Naive thymus-derived CD4-positive, alpha-beta T cell (primary cell): Measurements from ENCODE around the gene TMEM101. TPM values are rescaled to one million over a fixed set of nuclear protein-coding genes. Genes with fewer than 3 reads are reported as not detected.
"Not testable (repeated sequence)": the region's sequence is repeated elsewhere in the genome, so short reads cannot be mapped to it uniquely, and the experiment has no call there.

ENCODE experiments used
- ATAC-seq: fragments of 150-1000 bp; cut with Tn5 transposase; 2 replicates; pipeline ENCODE4 v1.10.0; 2021; ENCODE audit warnings: mild to moderate bottlenecking, moderate library complexity
- CTCF ChIA-PET: fragments of 350-600 bp; sonication (Branson Sonifier 250); formaldehyde crosslinking; loops from one replicate; lab custom pipeline; 2021; ENCODE audit warnings: antibody characterized with exemption; lab: Charles Lee
- POLR2A ChIA-PET: fragments of 350-600 bp; sonication (Branson Sonifier 250); formaldehyde crosslinking; loops from one replicate; lab custom pipeline; 2021; ENCODE audit warnings: antibody characterized with exemption, inconsistent platforms; lab: Charles Lee
- DNase-seq, 9 donors: peaks; one replicate each; pipeline versions ENCODE4 v3.0.0 to v3.0.0-alpha.2; 2020 to 2022; ENCODE audit warnings: mixed read lengths in 1 of 9
- H3K27ac ChIP-seq: one replicate; pipeline ENCODE4 v1.7.0; 2013; ENCODE audit warnings: mild to moderate bottlenecking, low read depth, low read length, moderate library complexity
- H3K27me3 ChIP-seq, 2 donors: one replicate each; pipeline ENCODE4 v1.7.0; 2013; ENCODE audit warnings: low read length in 2 of 2, mild to moderate bottlenecking in 2 of 2, moderate library complexity in 2 of 2; ENCODE audit not compliant: control insufficient read depth in 2 of 2, insufficient read depth in 2 of 2
- H3K36me3 ChIP-seq, 3 experiments: 1 replicate in 2 of 3; 2 replicates in 1 of 3; pipeline ENCODE4 v1.7.0; 2013; ENCODE audit warnings: low read length in 3 of 3, mild to moderate bottlenecking in 3 of 3, moderate library complexity in 1 of 3; ENCODE audit not compliant: insufficient read depth in 3 of 3, control insufficient read depth in 2 of 3
- H3K4me1 ChIP-seq, 2 donors: one replicate each; pipeline ENCODE4 v1.7.0; 2013; ENCODE audit warnings: low read length in 2 of 2, mild to moderate bottlenecking in 2 of 2, moderate library complexity in 1 of 2; ENCODE audit not compliant: control insufficient read depth in 2 of 2, insufficient read depth in 2 of 2
- H3K4me3 ChIP-seq: 2 replicates; pipeline ENCODE4 v1.7.0; 2013; ENCODE audit warnings: mild to moderate bottlenecking, low read length
- H3K9me3 ChIP-seq, 3 experiments: 1 replicate in 2 of 3; 2 replicates in 1 of 3; pipeline ENCODE4 v1.7.0; 2013; ENCODE audit warnings: low read length in 3 of 3; ENCODE audit not compliant: control insufficient read depth in 2 of 3
- H3K27ac Mint-ChIP-seq, 9 donors: one replicate each; pipeline ENCODE4 v1.8.0; 2020 to 2022; ENCODE audit warnings: mixed read lengths in 9 of 9, mild to moderate bottlenecking in 8 of 9, moderate library complexity in 5 of 9, inconsistent platforms in 2 of 9
- H3K27me3 Mint-ChIP-seq, 5 donors: one replicate each; pipeline ENCODE4 v1.8.0; 2021 to 2022; ENCODE audit warnings: mixed read lengths in 5 of 5, mild to moderate bottlenecking in 1 of 5
- H3K36me3 Mint-ChIP-seq, 5 donors: one replicate each; pipeline ENCODE4 v1.8.0; 2020 to 2022; ENCODE audit warnings: mixed read lengths in 5 of 5, mild to moderate bottlenecking in 3 of 5, inconsistent platforms in 1 of 5
- H3K4me1 Mint-ChIP-seq, 7 donors: one replicate each; pipeline ENCODE4 v1.8.0; 2020 to 2022; ENCODE audit warnings: mixed read lengths in 7 of 7, mild to moderate bottlenecking in 3 of 7, inconsistent platforms in 1 of 7
- H3K4me3 Mint-ChIP-seq, 10 donors: one replicate each; pipeline ENCODE4 v1.8.0; 2020 to 2022; ENCODE audit warnings: mild to moderate bottlenecking in 10 of 10, mixed read lengths in 10 of 10, moderate library complexity in 6 of 10, inconsistent platforms in 2 of 10
- H3K9me3 Mint-ChIP-seq, 11 donors: one replicate each; pipeline ENCODE4 v1.8.0; 2020 to 2022; ENCODE audit warnings: mixed read lengths in 11 of 11, mild to moderate bottlenecking in 4 of 11, inconsistent platforms in 1 of 11, moderate library complexity in 1 of 11
- intact Hi-C, 2 donors: fragments of 100-400 bp; cut with micrococcal nuclease; formaldehyde crosslinking; loops; one replicate each; pipeline ENCODE4 v1.15.1; 2023
- polyA plus RNA-seq, 2 donors: library from polyadenylated mRNA; unstranded; fragments of 300-500 nt; fragmentation: Illumina TruSeq; gene quantifications; one replicate each; pipeline ENCODE4 v1.2.3, GENCODE V29; 2021
- total RNA-seq, 6 experiments: library from RNA in 5 of 6; stranded (reverse) in 5 of 6; gene quantifications; 1 replicate in 5 of 6; 2 replicates in 1 of 6; pipeline ENCODE4 v1.2.3 and lab custom pipeline; 2021 to 2026

TMEM101 gene
- total and polyA plus RNA-seq, 7 experiments from 2014 or later = 12.1 to 36.0 (median 31.8) TPM

GRCh38 chr17:44053125-44053872 lies 38.5 kb upstream of the TMEM101 start:
- peaks cover 7 to 22% (median 17%) of the 10 kb centered on the region in 7 donors for H3K4me1 Mint-ChIP-seq
- DNase-seq = no peak
- ATAC-seq = no peak
- Histone ChIP-seq H3K4me1 (peaks cover 0 to 5% of the 10 kb centered on the region in 2 donors), H3K27ac (no peak overlapping the region), H3K27me3 (no peaks in the 10 kb centered on the region), H3K9me3 (no peaks in the 10 kb centered on the region), H3K4me3 (no peak overlapping the region), H3K36me3 (peaks cover 4 to 67% (median 10%) of the 10 kb centered on the region in 3 experiments)
- no peaks in the 10 kb centered on the region for H3K27me3 Mint-ChIP-seq
- H3K36me3 Mint-ChIP-seq = peaks cover 0 to 18% (median 11%) of the 10 kb centered on the region in 5 donors
- H3K27ac Mint-ChIP-seq = peak overlapping the region in 5 of 9 donors; percentile 16 to 77 (median 35)
- no peaks in the 10 kb centered on the region for H3K9me3 Mint-ChIP-seq
- CTCF ChIA-PET = interaction anchor here (0.9 kb wide), 1 partner anchor 12 kb away, joined by 5 read pairs; no protein-coding TSS in a partner anchor
- POLR2A ChIA-PET = no interaction called here
- intact Hi-C loops = no loop called here
- no peak overlapping the region for H3K4me3 Mint-ChIP-seq

- Histone ChIP-seq H3K4me1 (peaks cover 0 to 5% of the 10 kb centered on the region in 2 donors), H3K27ac (no peak overlapping the region), H3K36me3 (peaks cover 4 to 56% (median 12%) of the 10 kb centered on the region in 3 experiments), H3K27me3 (no peaks in the 10 kb centered on the region), H3K9me3 (no peaks in the 10 kb centered on the region), H3K4me3 (no peak overlapping the region)
- Mint-ChIP-seq H3K4me1 (peaks cover 8 to 25% (median 15%) of the 10 kb centered on the region in 7 donors), H3K36me3 (peaks cover 0 to 29% (median 14%) of the 10 kb centered on the region in 5 donors), H3K27me3 (no peaks in the 10 kb centered on the region), H3K4me3 (no peak overlapping the region), H3K27ac (peak overlapping the region in 2 of 9 donors; percentile 21 to 24), H3K9me3 (no peaks in the 10 kb centered on the region)
- ATAC-seq = no peak
- ChIA-PET CTCF (interaction anchor here (0.6 to 1.4 kb wide), 2 partner anchors 104 to 296 kb away, joined by 3 read pairs; no protein-coding TSS in a partner anchor), POLR2A (no interaction called here)
- DNase-seq = no peak
- intact Hi-C loops = loop anchor here in 1 of 2 donors (10.0 kb wide), 1 partner anchor 135 kb away; no protein-coding TSS in a partner anchor
Measured at GRCh38 chr17:44049294-44050060, 34.7 kb upstream of the TMEM101 start.

- ATAC-seq, POLR2A ChIA-PET: not testable (repeated sequence)
- peak overlapping the region in 2 of 9 donors; percentile 49 to 60 for H3K27ac Mint-ChIP-seq
Measured at GRCh38 chr17:44046893-44047292, 32.1 kb upstream of the TMEM101 start.

GRCh38 chr17:44045486-44045885 lies 30.7 kb upstream of the TMEM101 start:
- DNase-seq (no peak), ATAC-seq (no peak)
- H3K4me3 ChIP-seq = no peak overlapping the region
- CTCF ChIA-PET = interaction anchor here (6.4 kb wide), 1 partner anchor 102 kb away, joined by 59 read pairs; the partner anchor contains the start of gene PPY
- peaks cover 0 to 5% of the 10 kb centered on the region in 2 donors for H3K4me1 ChIP-seq
- H3K36me3 Mint-ChIP-seq = peaks cover 0 to 17% (median 4%) of the 10 kb centered on the region in 5 donors
- no peak overlapping the region for H3K27ac ChIP-seq
- intact Hi-C loops = loop anchor here in 1 of 2 donors (10.0 kb wide), 1 partner anchor 131 kb away; no protein-coding TSS in a partner anchor
- peak overlapping the region in 1 of 9 donors; percentile 22 for H3K27ac Mint-ChIP-seq
- H3K36me3 ChIP-seq = peaks cover 4 to 19% (median 6%) of the 10 kb centered on the region in 3 experiments
- POLR2A ChIA-PET = interaction anchor here (0.6 kb wide), 1 partner anchor 23 kb away, joined by 6 read pairs; no protein-coding TSS in a partner anchor
- H3K4me1 Mint-ChIP-seq = peaks cover 11 to 21% (median 17%) of the 10 kb centered on the region in 7 donors
- H3K9me3 Mint-ChIP-seq = no peaks in the 10 kb centered on the region
- H3K9me3 ChIP-seq = no peaks in the 10 kb centered on the region
- no peak overlapping the region for H3K4me3 Mint-ChIP-seq
- H3K27me3 Mint-ChIP-seq = no peaks in the 10 kb centered on the region
- H3K27me3 ChIP-seq = no peaks in the 10 kb centered on the region

More at GRCh38 chr17:44046893-44047292, 32.1 kb upstream of the TMEM101 start:
- H3K27ac ChIP-seq, H3K27me3 Mint-ChIP-seq, H3K27me3 ChIP-seq, H3K9me3 ChIP-seq, H3K4me3 Mint-ChIP-seq, H3K4me3 ChIP-seq, CTCF ChIA-PET, DNase-seq, H3K9me3 Mint-ChIP-seq, H3K4me1 ChIP-seq: not testable (repeated sequence)
- H3K36me3 Mint-ChIP-seq = peaks cover 0 to 14% (median 4%) of the 10 kb centered on the region in 5 donors
- H3K4me1 Mint-ChIP-seq = peaks cover 4 to 12% (median 8%) of the 10 kb centered on the region in 7 donors
- intact Hi-C loops = loop anchor here in 1 of 2 donors (10.0 kb wide), 1 partner anchor 132 kb away; no protein-coding TSS in a partner anchor
- peaks cover 4 to 33% (median 12%) of the 10 kb centered on the region in 3 experiments for H3K36me3 ChIP-seq

- Mint-ChIP-seq H3K36me3 (peaks cover 0 to 26% (median 8%) of the 10 kb centered on the region in 5 donors), H3K4me3 (no peak overlapping the region), H3K4me1 (peaks cover 14 to 27% (median 19%) of the 10 kb centered on the region in 7 donors), H3K27me3 (no peaks in the 10 kb centered on the region), H3K27ac (peak overlapping the region in 5 of 9 donors; percentile 2 to 52 (median 7)), H3K9me3 (no peaks in the 10 kb centered on the region)
- intact Hi-C loops = loop anchor here in 1 of 2 donors (5.0 to 10.0 kb wide), 2 partner anchors 37 to 129 kb away; no protein-coding TSS in a partner anchor
- no peaks in the 10 kb centered on the region for H3K9me3 ChIP-seq
- peaks cover 0 to 5% of the 10 kb centered on the region in 2 donors for H3K4me1 ChIP-seq
- no peaks in the 10 kb centered on the region for H3K27me3 ChIP-seq
- ChIA-PET POLR2A (interaction anchor here (1.2 kb wide), 1 partner anchor 100 kb away, joined by 5 read pairs; no protein-coding TSS in a partner anchor), CTCF (interaction anchor here (0.6 to 6.4 kb wide), 6 partner anchors 13 to 1224 kb away, joined by 3 to 59 read pairs (median 4); partner anchors contain the start of gene PPY)
- DNase-seq (no peak), ATAC-seq (no peak)
- no peak overlapping the region for H3K4me3 ChIP-seq
- H3K27ac ChIP-seq = no peak overlapping the region
- peaks cover 4 to 11% (median 6%) of the 10 kb centered on the region in 3 experiments for H3K36me3 ChIP-seq
Measured at GRCh38 chr17:44044071-44044470, 29.3 kb upstream of the TMEM101 start.

GRCh38 chr17:44043272-44043696 lies 28.5 kb upstream of the TMEM101 start:
- CTCF ChIA-PET = interaction anchor here (0.6 to 6.4 kb wide), 3 partner anchors 100 to 563 kb away, joined by 4 to 59 read pairs (median 5); partner anchors contain the start of gene PPY
- no peaks in the 10 kb centered on the region for H3K9me3 Mint-ChIP-seq
- Histone ChIP-seq H3K27me3 (no peaks in the 10 kb centered on the region), H3K4me1 (peaks cover 0 to under 1% of the 10 kb centered on the region in 2 donors), H3K36me3 (peaks cover 0 to 14% (median 2%) of the 10 kb centered on the region in 3 experiments), H3K9me3 (no peaks in the 10 kb centered on the region), H3K4me3 (no peak overlapping the region), H3K27ac (no peak overlapping the region)
- POLR2A ChIA-PET = no interaction called here
- H3K36me3 Mint-ChIP-seq = peaks cover 0 to 22% (median 8%) of the 10 kb centered on the region in 5 donors
- H3K4me3 Mint-ChIP-seq = no peak overlapping the region
- H3K27me3 Mint-ChIP-seq = no peaks in the 10 kb centered on the region
- intact Hi-C loops = loop anchor here in 1 of 2 donors (5.0 to 10.0 kb wide), 2 partner anchors 36 to 128 kb away; no protein-coding TSS in a partner anchor
- ATAC-seq = peak; percentile 31
- H3K27ac Mint-ChIP-seq = peak overlapping the region in 4 of 9 donors; percentile 12 to 52 (median 24)
- H3K4me1 Mint-ChIP-seq = peaks cover 14 to 25% (median 18%) of the 10 kb centered on the region in 7 donors
- DNase-seq = no peak
